ENCODE results near the gene ZNF277. TPM values are rescaled to one million over a fixed set of nuclear protein-coding genes. Genes with fewer than 3 reads are reported as not detected.

The ZNF277 gene
- total RNA-seq, 1 donor, result 29.1 TPM

DNA sequence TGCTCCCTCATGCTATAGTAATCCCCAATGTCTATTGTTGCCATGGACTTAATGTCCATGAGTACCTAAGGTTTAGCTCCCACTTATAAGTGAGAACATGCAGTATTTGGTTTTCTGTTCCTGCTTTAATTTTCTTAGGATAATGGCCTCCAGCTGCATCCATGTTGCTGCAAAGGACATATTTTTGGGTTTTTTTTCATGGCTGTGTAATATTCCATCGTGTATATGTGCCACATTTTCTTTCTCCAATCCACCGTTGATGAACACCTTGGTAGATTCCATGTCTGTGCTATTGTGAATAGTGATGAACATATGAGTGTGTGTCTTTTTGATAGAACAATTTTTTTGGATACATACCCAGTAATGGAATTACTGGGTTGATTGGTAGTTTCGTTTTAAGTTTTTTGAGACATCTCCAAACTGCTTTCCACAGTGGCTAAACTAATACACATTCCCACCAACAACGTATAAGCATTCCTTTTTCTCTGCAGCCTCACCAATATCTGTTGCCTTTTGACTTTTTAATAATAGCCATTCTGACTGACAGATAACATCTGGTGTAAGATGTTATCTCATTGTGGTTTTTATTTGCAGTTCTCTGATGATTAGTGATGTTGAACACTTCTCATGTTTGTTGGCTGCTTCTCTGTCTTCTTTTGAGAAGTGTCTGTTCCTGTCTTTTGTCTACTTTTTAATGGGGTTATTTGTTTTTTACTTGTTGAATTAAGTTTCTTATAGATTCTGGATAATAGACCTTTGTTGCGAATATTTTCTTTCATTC, 175.0 kb downstream of the ZNF277 start:
- no peak for DNase-seq (ENCODE audit: low read depth in 2 of 3, low spot score in 2 of 3)

GRCh38 chr7:112383671-112384417, 177.3 kb downstream of the ZNF277 start:
- DNase-seq (ENCODE audit: low read depth in 2 of 3, low spot score in 2 of 3), result peak in 2 of 3 donors; percentile 29 to 63

GRCh38 chr7:112385516-112385915, 179.0 kb downstream of the ZNF277 start:
- no peak for DNase-seq (ENCODE audit: low read depth in 2 of 3, low spot score in 2 of 3)

GRCh38 chr7:112386619-112387018, 180.1 kb downstream of the ZNF277 start:
- no peak for DNase-seq (ENCODE audit: low read depth in 2 of 3, low spot score in 2 of 3)

GRCh38 chr7:112390167-112390566, 183.7 kb downstream of the ZNF277 start:
- no peak for DNase-seq (ENCODE audit: low read depth in 2 of 3, low spot score in 2 of 3)

DNA sequence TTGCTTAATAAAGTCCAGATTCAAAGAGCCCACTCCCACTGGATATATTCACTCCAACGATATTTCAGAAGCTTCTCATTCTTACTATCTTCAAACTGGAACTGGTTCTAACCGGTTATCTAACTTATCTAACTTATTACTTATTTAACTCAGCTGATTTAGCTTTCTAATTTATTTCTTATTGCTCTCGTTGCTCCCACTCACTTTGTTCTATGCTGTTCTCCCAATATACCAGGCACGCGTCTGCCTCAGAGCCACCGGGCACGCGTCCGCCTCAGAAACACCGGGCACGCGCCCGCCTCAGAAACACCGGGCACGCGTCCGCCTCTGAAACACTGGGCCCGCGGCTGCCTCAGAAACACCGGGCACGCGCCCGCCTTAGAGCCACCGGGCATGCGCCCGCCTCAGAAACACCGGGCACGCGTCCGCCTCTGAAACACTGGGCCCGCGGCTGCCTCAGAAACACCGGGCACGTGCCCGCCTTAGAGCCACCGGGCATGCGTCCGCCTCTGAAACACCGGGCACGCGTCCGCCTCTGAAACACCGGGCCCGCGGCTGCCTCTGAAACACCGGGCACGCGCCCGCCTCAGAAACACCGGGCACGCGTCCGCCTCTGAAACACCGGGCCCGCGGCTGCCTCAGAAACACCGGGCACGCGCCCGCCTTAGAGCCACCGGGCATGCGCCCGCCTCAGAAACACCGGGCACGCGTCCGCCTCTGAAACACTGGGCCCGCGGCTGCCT, 184.8 kb downstream of the ZNF277 start:
- DNase-seq (ENCODE audit: low read depth in 2 of 3, low spot score in 2 of 3), result peak in 2 of 3 donors; percentile 58 to 59

GRCh38 chr7:112391841-112392286, 185.4 kb downstream of the ZNF277 start:
- DNase-seq (ENCODE audit: low read depth in 2 of 3, low spot score in 2 of 3), result peak in 2 of 3 donors; percentile 53 to 62

Other genes starting within 250 kb of the ZNF277 start
- gene DOCK4, start 296 bp upstream of the ZNF277 start, total RNA-seq, result 2.4 TPM
- 55.5 TPM for gene IFRD1, start 243.8 kb downstream of the ZNF277 start, total RNA-seq